Testis (tissue), 2 donors: ENCODE measurements around the gene CDH1.

ENCODE experiments used
- POLR2A ChIP-seq: fragments of 450-650 bp; IDR thresholded peaks from one replicate; pipeline ENCODE4 v1.6.1; 2017; ENCODE audit warnings: antibody characterized with exemption, mild to moderate bottlenecking, moderate library complexity
- TF ChIP-seq, protein P1 (sequence below), 3 experiments: fragments of 450-650 bp in 2 of 3; fragments of 200-600 bp in 1 of 3; sonication (generic) in 1 of 3; IDR thresholded peaks; one replicate each; pipeline ENCODE4 v1.5.1; 2016 to 2019; ENCODE audit warnings: antibody characterized with exemption in 3 of 3, mild to moderate bottlenecking in 2 of 3, moderate library complexity in 1 of 3

DNA sequence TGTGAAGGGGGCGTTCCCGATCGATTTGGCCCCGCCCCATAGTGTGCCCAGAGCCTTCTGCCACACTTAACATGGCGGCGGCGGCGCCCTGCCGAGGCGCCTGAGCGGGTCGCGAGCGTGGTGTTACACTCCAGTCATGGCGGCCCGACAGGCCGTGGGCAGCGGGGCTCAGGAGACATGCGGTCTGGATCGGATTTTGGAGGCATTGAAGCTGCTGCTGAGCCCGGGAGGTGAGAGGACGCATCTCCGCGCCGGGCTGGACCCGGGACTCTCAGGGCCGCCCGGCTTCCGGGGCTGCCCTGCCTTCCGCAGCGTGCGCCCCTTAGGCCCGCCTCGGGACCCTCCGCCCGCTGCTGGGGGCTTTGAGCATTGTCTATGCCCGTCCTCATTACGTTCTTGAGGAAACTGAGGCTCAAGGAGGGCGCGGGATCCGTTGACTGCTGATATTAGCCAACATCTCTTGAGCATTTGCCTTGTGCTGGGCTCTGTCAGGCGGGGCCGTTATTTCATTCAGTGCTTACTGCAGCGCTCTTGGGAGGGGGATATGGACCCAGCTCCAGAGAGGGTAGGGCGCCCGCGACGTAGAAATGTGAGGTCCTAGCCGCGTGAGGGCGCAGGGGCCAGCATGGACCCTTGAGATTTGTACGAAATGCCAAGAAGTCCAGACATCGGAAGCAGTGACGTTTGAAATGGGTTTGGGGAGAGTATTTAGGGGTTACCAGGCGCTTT is 106.6 kb downstream of the CDH1 start, which contains the start of gene TANGO6:
- TF ChIP-seq, protein P1, sequence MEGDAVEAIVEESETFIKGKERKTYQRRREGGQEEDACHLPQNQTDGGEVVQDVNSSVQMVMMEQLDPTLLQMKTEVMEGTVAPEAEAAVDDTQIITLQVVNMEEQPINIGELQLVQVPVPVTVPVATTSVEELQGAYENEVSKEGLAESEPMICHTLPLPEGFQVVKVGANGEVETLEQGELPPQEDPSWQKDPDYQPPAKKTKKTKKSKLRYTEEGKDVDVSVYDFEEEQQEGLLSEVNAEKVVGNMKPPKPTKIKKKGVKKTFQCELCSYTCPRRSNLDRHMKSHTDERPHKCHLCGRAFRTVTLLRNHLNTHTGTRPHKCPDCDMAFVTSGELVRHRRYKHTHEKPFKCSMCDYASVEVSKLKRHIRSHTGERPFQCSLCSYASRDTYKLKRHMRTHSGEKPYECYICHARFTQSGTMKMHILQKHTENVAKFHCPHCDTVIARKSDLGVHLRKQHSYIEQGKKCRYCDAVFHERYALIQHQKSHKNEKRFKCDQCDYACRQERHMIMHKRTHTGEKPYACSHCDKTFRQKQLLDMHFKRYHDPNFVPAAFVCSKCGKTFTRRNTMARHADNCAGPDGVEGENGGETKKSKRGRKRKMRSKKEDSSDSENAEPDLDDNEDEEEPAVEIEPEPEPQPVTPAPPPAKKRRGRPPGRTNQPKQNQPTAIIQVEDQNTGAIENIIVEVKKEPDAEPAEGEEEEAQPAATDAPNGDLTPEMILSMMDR (IDR thresholded peaks at IDR 0.05) = no peak
- no peak for TF ChIP-seq POLR2A
